ENCODE data around the gene SLC17A7. TPM values are rescaled to one million over a fixed set of nuclear protein-coding genes. Genes with fewer than 3 reads are reported as not detected.

The SLC17A7 gene
- total RNA-seq, 4 donors from 2014 or later: 0.60 to 1.2 (median 1.1) TPM

- TF ChIP-seq POLR2AphosphoS5 (IDR thresholded peaks at IDR 0.05) (no peak), CTCF (IDR thresholded peaks at IDR 0.05) (no peak), POLR2A (IDR thresholded peaks at IDR 0.05) (no peak), EP300 (IDR thresholded peaks at IDR 0.05) (no peak)
- no peak for DNase-seq (ENCODE audit: low spot score in 2 of 2)
- no peaks in the 10 kb centered on the region for H3K4me1 ChIP-seq
- H3K36me3 ChIP-seq: no peaks in the 10 kb centered on the region
- peaks cover 10% of the 10 kb centered on the region for H3K27me3 ChIP-seq
- 72% methylated on average over 12 of the region's 15 CpGs for WGBS
- H3K9me3 ChIP-seq: no peaks in the 10 kb centered on the region
- no peak overlapping the region for H3K27ac ChIP-seq
- H3K4me3 ChIP-seq: no peak overlapping the region
Observed at GRCh38 chr19:49395581-49396407, 45.5 kb downstream of the SLC17A7 start.

- TF ChIP-seq EP300 (IDR thresholded peaks at IDR 0.05): no peak
- TF ChIP-seq CTCF (IDR thresholded peaks at IDR 0.05): no peak
- TF ChIP-seq POLR2A (IDR thresholded peaks at IDR 0.05): no peak
- no peak for TF ChIP-seq POLR2AphosphoS5 (IDR thresholded peaks at IDR 0.05)
- H3K4me1 ChIP-seq: no peaks in the 10 kb centered on the region
- peaks cover 10% of the 10 kb centered on the region for H3K27me3 ChIP-seq
- no peaks in the 10 kb centered on the region for H3K36me3 ChIP-seq
- H3K4me3 ChIP-seq: no peak overlapping the region
- no peaks in the 10 kb centered on the region for H3K9me3 ChIP-seq
- no peak for DNase-seq (ENCODE audit: low spot score in 2 of 2)
- 71% methylated on average over 4 of the region's 5 CpGs for WGBS
- no peak overlapping the region for H3K27ac ChIP-seq
Observed at GRCh38 chr19:49393881-49394280, 47.4 kb downstream of the SLC17A7 start.

- WGBS: 25% methylated on average over 12 of the region's 14 CpGs
- H3K9me3 ChIP-seq: no peaks in the 10 kb centered on the region
- H3K27me3 ChIP-seq: peaks cover 13% of the 10 kb centered on the region
- H3K4me1 ChIP-seq: no peaks in the 10 kb centered on the region
- H3K4me3 ChIP-seq: no peak overlapping the region
- H3K27ac ChIP-seq: no peak overlapping the region
- H3K36me3 ChIP-seq: no peaks in the 10 kb centered on the region
- TF ChIP-seq POLR2AphosphoS5 (IDR thresholded peaks at IDR 0.05): peak in 1 of 3 donors; percentile 52
- TF ChIP-seq CTCF (IDR thresholded peaks at IDR 0.05): peak; percentile 77 to 83
- no peak for TF ChIP-seq POLR2A (IDR thresholded peaks at IDR 0.05)
- DNase-seq (ENCODE audit: low spot score in 2 of 2): peak in 1 of 2 donors; percentile 79
Observed at GRCh38 chr19:49391581-49392399, 49.5 kb downstream of the SLC17A7 start.

DNA sequence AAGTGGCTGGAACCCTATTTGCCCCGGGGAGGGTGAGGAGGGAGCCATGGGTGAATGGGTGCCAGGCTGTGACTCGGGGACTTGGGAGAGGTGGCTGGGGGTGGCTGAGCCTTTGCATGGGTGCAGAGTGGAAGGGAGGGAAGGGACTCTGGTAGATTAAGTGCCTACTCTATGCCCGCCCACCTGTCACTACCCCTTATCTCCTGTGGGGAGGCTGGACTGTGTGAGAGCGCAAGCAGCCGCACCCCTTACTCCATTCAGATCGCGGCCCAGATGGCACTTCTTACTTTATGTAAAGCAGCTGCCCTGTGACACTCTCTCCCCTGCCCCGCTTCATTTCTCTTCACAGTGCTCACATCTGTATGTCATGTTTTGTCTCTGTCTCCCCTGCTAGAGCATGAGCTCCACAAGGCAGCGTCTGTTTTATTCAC is 50.4 kb downstream of the SLC17A7 start:
- no peak for DNase-seq (ENCODE audit: low spot score in 2 of 2)
- Histone ChIP-seq H3K27me3 (peaks cover 13% of the 10 kb centered on the region), H3K4me1 (no peaks in the 10 kb centered on the region), H3K9me3 (no peaks in the 10 kb centered on the region), H3K27ac (no peak overlapping the region), H3K36me3 (no peaks in the 10 kb centered on the region), H3K4me3 (no peak overlapping the region)
- 40% methylated on average over 9 of the region's 9 CpGs for WGBS
- no peak for TF ChIP-seq EP300 (IDR thresholded peaks at IDR 0.05)
- no peak for TF ChIP-seq CTCF (IDR thresholded peaks at IDR 0.05)
- no peak for TF ChIP-seq POLR2AphosphoS5 (IDR thresholded peaks at IDR 0.05)

Measured in suprapubic skin (tissue), 4 donors.